PC-3 (cell line): ENCODE measurements around the gene GSTO2. TPM values are rescaled to one million over a fixed set of nuclear protein-coding genes. Genes with fewer than 3 reads are reported as not detected.

Experiments
- ATAC-seq: fragments of 200-7000 bp; cut with Tn5 transposase; 2 replicates; pipeline ENCODE4 v1.9.1; 2020; ENCODE audit warnings: mild to moderate bottlenecking, moderate library complexity
- BruUV-seq: library from RNA; stranded (reverse); fragments of 400-500 nt; replicated peaks from 2 replicates; lab custom pipeline; 2021; lab: Mats Ljungman, UMichigan
- CTCF ChIA-PET: fragments of 300-600 bp; sonication (Branson Sonifier 250); formaldehyde crosslinking; loops from one replicate; lab custom pipeline; 2022; ENCODE audit warnings: antibody characterized with exemption; lab: Charles Lee
- POLR2A ChIA-PET: fragments of 300-600 bp; sonication (Branson Sonifier 250); formaldehyde crosslinking; loops from one replicate; lab custom pipeline; 2022; ENCODE audit warnings: antibody characterized with exemption; ENCODE audit not compliant: unreplicated experiment; lab: Charles Lee
- DNase-seq: peaks from one replicate; pipeline ENCODE4 v3.0.0-alpha.2; 2015
- H2AFZ ChIP-seq: fragments of 300-600 bp; sonication (generic); 2 replicates; pipeline ENCODE4 v1.6.0; 2016; ENCODE audit warnings: antibody characterized with exemption, low read length
- H3F3A ChIP-seq: fragments of 300-600 bp; sonication (generic); one replicate; pipeline ENCODE4 v1.6.0; 2017; ENCODE audit warnings: antibody characterized with exemption, low read length, control low read depth, mild to moderate bottlenecking; ENCODE audit not compliant: unreplicated experiment
- H3K27ac ChIP-seq: fragments of 300-600 bp; sonication (generic); 2 replicates; pipeline ENCODE4 v1.5.1; 2016; ENCODE audit warnings: mild to moderate bottlenecking, low read length
- H3K27me3 ChIP-seq: fragments of 300-600 bp; sonication (generic); 2 replicates; pipeline ENCODE4 v1.6.1; 2016; ENCODE audit warnings: low read length, mixed read lengths
- H3K36me3 ChIP-seq: fragments of 300-600 bp; sonication (generic); 2 replicates; pipeline ENCODE4 v1.6.1; 2016; ENCODE audit warnings: low read depth, mixed run types, low read length, mixed read lengths
- H3K4me1 ChIP-seq: fragments of 300-600 bp; sonication (generic); 2 replicates; pipeline ENCODE4 v1.5.1; 2016; ENCODE audit warnings: low read length; ENCODE audit not compliant: insufficient read depth
- H3K4me2 ChIP-seq: fragments of 300-600 bp; sonication (generic); 2 replicates; pipeline ENCODE4 v1.6.0; 2016; ENCODE audit warnings: low read length
- H3K4me3 ChIP-seq: fragments of 300-600 bp; sonication (generic); 2 replicates; pipeline ENCODE4 v1.5.1; 2016; ENCODE audit warnings: mild to moderate bottlenecking, low read length, mixed read lengths
- H3K79me2 ChIP-seq: fragments of 300-600 bp; sonication (generic); 2 replicates; pipeline ENCODE4 v1.6.1; 2017; ENCODE audit warnings: low read length, mixed read lengths
- H3K9ac ChIP-seq: fragments of 300-600 bp; sonication (generic); 2 replicates; pipeline ENCODE4 v1.6.0; 2016; ENCODE audit warnings: mild to moderate bottlenecking, low read length
- H3K9me2 ChIP-seq: fragments of 300-600 bp; sonication (generic); replicated peaks from 2 replicates; pipeline ENCODE4 v1.6.1; 2016; ENCODE audit warnings: mixed run types, low read length, mixed read lengths
- H3K9me3 ChIP-seq: fragments of 300-600 bp; sonication (generic); 2 replicates; pipeline ENCODE4 v1.6.1; 2016; ENCODE audit warnings: low read length, mixed read lengths
- H4K20me1 ChIP-seq: fragments of 300-600 bp; sonication (generic); 2 replicates; pipeline ENCODE4 v1.6.1; 2016; ENCODE audit warnings: low read length, mixed read lengths
- CTCF ChIP-seq: fragments of 300-600 bp; sonication (generic); conservative IDR thresholded peaks from 2 replicates; pipeline ENCODE4 v1.5.1; 2017; ENCODE audit warnings: antibody characterized with exemption, low read depth, mild to moderate bottlenecking, low read length
- EZH2 ChIP-seq: fragments of 300-600 bp; sonication (generic); IDR thresholded peaks from one replicate; pipeline ENCODE4 v1.6.1; 2017; ENCODE audit warnings: antibody characterized with exemption, mild to moderate bottlenecking, low read length; ENCODE audit not compliant: unreplicated experiment
- EZH2phosphoT487 ChIP-seq: fragments of 300-600 bp; sonication (generic); IDR thresholded peaks from 2 replicates; pipeline ENCODE4 v1.6.1; 2018; ENCODE audit warnings: mild to moderate bottlenecking, antibody characterized with exemption, low read length, borderline replicate concordance
- intact Hi-C: fragments of 100-400 bp; cut with micrococcal nuclease; formaldehyde crosslinking; loops from 2 replicates; pipeline ENCODE4 v1.9.0; 2023
- total RNA-seq: library from RNA; depleted of rRNA; stranded (reverse); fragments of >200 nt; gene quantifications from 2 replicates; pipeline ENCODE4 v1.2.3, GENCODE V29; 2014

Gene GSTO2
- total RNA-seq, 1 experiment from 2014 or later = 13.8 TPM

GRCh38 chr10:104277785-104278184 is 8.8 kb downstream of the GSTO2 start:
- Histone ChIP-seq H2AFZ (no peak overlapping the region), H3K27ac (no peak overlapping the region), H3K79me2 (0 out of 2 replicates have a peak, but pooled peaks cover 12% of the 10 kb centered on the region), H3K4me2 (0 out of 2 replicates have a peak overlapping the region, but pooled peaks have one; percentile 28), H3K9me3 (no peaks in the 10 kb centered on the region), H3F3A (no peaks in the 10 kb centered on the region), H3K27me3 (no peaks in the 10 kb centered on the region), H3K36me3 (no peaks in the 10 kb centered on the region), H3K4me1 (peaks cover 17% of the 10 kb centered on the region), H3K4me3 (no peak overlapping the region), H3K9me2 (no peaks in the 10 kb centered on the region), H4K20me1 (no peaks in the 10 kb centered on the region), H3K9ac (no peak overlapping the region)
- ChIA-PET POLR2A (interaction anchor here (0.5 kb wide), 1 partner anchor 332 kb away, joined by 3 read pairs; no protein-coding TSS in a partner anchor), CTCF (no interaction called here)
- peak; percentile 73 for DNase-seq
- intact Hi-C loops = no loop called here
- no TSS peak for BruUV-seq
- peak; percentile 26 for ATAC-seq
- TF ChIP-seq EZH2phosphoT487 (no peak), CTCF (no peak), EZH2 (no peak)

- no peaks in the 10 kb centered on the region for H3K9me2 ChIP-seq
- peaks cover 13% of the 10 kb centered on the region for H3K4me1 ChIP-seq
- H3K9me3 ChIP-seq = no peaks in the 10 kb centered on the region
- no peak for TF ChIP-seq EZH2phosphoT487
- H3K9ac ChIP-seq = no peak overlapping the region
- H3F3A ChIP-seq = no peaks in the 10 kb centered on the region
- no peak for DNase-seq
- H3K4me3 ChIP-seq = no peak overlapping the region
- H2AFZ ChIP-seq = no peak overlapping the region
- POLR2A ChIA-PET = no interaction called here
- 0 out of 2 replicates have a peak, but pooled peaks cover 12% of the 10 kb centered on the region for H3K79me2 ChIP-seq
- ATAC-seq = no peak
- H3K27me3 ChIP-seq = no peaks in the 10 kb centered on the region
- H3K36me3 ChIP-seq = no peaks in the 10 kb centered on the region
- no peak overlapping the region for H3K27ac ChIP-seq
- CTCF ChIA-PET = no interaction called here
- intact Hi-C loops = no loop called here
- no TSS peak for BruUV-seq
- H4K20me1 ChIP-seq = no peaks in the 10 kb centered on the region
- H3K4me2 ChIP-seq = no peak overlapping the region
These were observed 10.7 kb downstream of the GSTO2 start for GRCh38 chr10:104279550-104280259.

- Histone ChIP-seq H3K4me1 (peaks cover 9% of the 10 kb centered on the region), H4K20me1 (no peaks in the 10 kb centered on the region), H3K4me2 (no peak overlapping the region), H3K4me3 (no peak overlapping the region), H3K79me2 (no peaks in the 10 kb centered on the region), H3K9me2 (no peaks in the 10 kb centered on the region), H3F3A (no peaks in the 10 kb centered on the region), H3K27me3 (no peaks in the 10 kb centered on the region), H3K9ac (no peak overlapping the region), H3K36me3 (no peaks in the 10 kb centered on the region), H3K27ac (no peak overlapping the region), H3K9me3 (no peaks in the 10 kb centered on the region), H2AFZ (no peak overlapping the region)
- BruUV-seq = no TSS peak
- DNase-seq (no peak), ATAC-seq (no peak)
- POLR2A ChIA-PET = no interaction called here
- CTCF ChIA-PET = no interaction called here
- intact Hi-C loops = no loop called here
- TF ChIP-seq CTCF = no peak
- no peak for TF ChIP-seq EZH2phosphoT487
- TF ChIP-seq EZH2 = no peak
These were observed 12.7 kb downstream of the GSTO2 start for GRCh38 chr10:104281694-104282093.
